ENCODE measurements around the gene MAP4K2. TPM values are rescaled to one million over a fixed set of nuclear protein-coding genes. Genes with fewer than 3 reads are reported as not detected.

MAP4K2 gene
- total and polyA plus RNA-seq, 9 of the 15 experiments (the other 6 are each of a cell fraction or from before 2014, with no cell fraction given), result 0.13 to 14.5 (median 7.3) TPM

- no peak for TF ChIP-seq PPARD (CRISPR knock-in tag; IDR thresholded peaks at IDR 0.05)
- no peak for TF ChIP-seq UBTF (IDR thresholded peaks at IDR 0.05; ENCODE audit: borderline replicate concordance in 1 of 2, low read depth in 2 of 2, low read length in 2 of 2)
- no peak for TF ChIP-seq CEBPG (CRISPR knock-in tag; IDR thresholded peaks at IDR 0.05)
- TF ChIP-seq CEBPG (tag; conservative IDR thresholded peaks at IDR 0.05 in 1 of 2, IDR thresholded peaks at IDR 0.05 in 1 of 2), result no peak
- TF ChIP-seq HNRNPK (IDR thresholded peaks at IDR 0.05; ENCODE audit: low read depth, low read length, poor library complexity, severe bottlenecking), result no peak
- TF ChIP-seq NFATC3 (IDR thresholded peaks at IDR 0.05), result no peak
- TF ChIP-seq ZNF23 (CRISPR knock-in tag; IDR thresholded peaks at IDR 0.05), result no peak
- no peak for TF ChIP-seq ZNF696 (CRISPR knock-in tag; conservative IDR thresholded peaks at IDR 0.05)
- TF ChIP-seq TCF7L2 (IDR thresholded peaks at IDR 0.05; ENCODE audit: low read depth, low read length), result no peak
- no peak for TF ChIP-seq BCL6 (CRISPR knock-in tag; IDR thresholded peaks at IDR 0.05)
- no peak for TF ChIP-seq MAFF (IDR thresholded peaks at IDR 0.05; ENCODE audit: low read length)
- no peak for TF ChIP-seq MYC (IDR thresholded peaks at IDR 0.05; ENCODE audit: low read depth, low read length)
- TF ChIP-seq MYC (CRISPR knock-in tag; IDR thresholded peaks at IDR 0.05; ENCODE audit: borderline replicate concordance, low read depth), result no peak
- TF ChIP-seq ZNF184 (CRISPR knock-in tag; IDR thresholded peaks at IDR 0.05), result no peak
- TF ChIP-seq ZNF609 (CRISPR knock-in tag; IDR thresholded peaks at IDR 0.05; ENCODE audit: borderline replicate concordance), result no peak
- no peak for TF ChIP-seq CHD2 (IDR thresholded peaks at IDR 0.05; ENCODE audit: low read depth, low read length)
- TF ChIP-seq SMAD2 (IDR thresholded peaks at IDR 0.05; ENCODE audit: low read depth, low read length), result no peak
- no peak for TF ChIP-seq LARP7 (IDR thresholded peaks at IDR 0.05)
Measured at GRCh38 chr11:64784813-64785581, 18.0 kb downstream of the MAP4K2 start (continued).

Data from K562 (cell line).